ENCODE measurements around the gene RMRP.

Gene RMRP

GRCh38 chr9:35609001-35609819 lies 48.6 kb downstream of the RMRP start:
- no peak for DNase-seq

- DNase-seq = no peak
Measured at GRCh38 chr9:35608221-35608620, 49.6 kb downstream of the RMRP start.

Measured in NCI-H2029 (cell line).